Fibroblast of peridontal ligament (primary cell): ENCODE measurements around the gene TRAK1.
"Not testable (repeated sequence)": the region's sequence is repeated elsewhere in the genome, so short reads cannot be mapped to it uniquely, and the experiment has no call there.

Experiments
- DNase-seq: peaks from one replicate; pipeline ENCODE4 v3.0.0-alpha.2; 2010; ENCODE audit errors: extremely low read depth

The TRAK1 gene

DNA sequence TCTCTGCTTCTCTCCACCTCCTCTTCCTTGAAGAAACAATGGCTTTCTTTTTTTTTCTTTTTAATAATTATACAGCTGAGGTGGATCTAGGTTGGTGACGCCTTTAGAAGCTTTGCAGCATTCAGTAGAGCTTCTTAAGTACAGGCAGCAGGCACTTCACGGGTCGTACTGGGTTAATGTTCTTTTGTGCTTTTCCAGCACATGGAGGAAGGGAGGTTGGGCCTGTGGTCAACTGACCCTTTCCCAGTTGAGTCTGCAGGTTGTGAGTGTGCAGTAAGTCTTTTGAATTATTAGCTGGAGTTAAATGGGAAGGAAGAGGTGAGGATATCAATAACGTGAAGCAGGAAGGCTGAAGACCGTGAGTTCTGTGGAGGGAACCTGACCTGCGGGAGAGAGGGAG, 7.0 kb downstream of the TRAK1 start:
- no peak for DNase-seq

DNA sequence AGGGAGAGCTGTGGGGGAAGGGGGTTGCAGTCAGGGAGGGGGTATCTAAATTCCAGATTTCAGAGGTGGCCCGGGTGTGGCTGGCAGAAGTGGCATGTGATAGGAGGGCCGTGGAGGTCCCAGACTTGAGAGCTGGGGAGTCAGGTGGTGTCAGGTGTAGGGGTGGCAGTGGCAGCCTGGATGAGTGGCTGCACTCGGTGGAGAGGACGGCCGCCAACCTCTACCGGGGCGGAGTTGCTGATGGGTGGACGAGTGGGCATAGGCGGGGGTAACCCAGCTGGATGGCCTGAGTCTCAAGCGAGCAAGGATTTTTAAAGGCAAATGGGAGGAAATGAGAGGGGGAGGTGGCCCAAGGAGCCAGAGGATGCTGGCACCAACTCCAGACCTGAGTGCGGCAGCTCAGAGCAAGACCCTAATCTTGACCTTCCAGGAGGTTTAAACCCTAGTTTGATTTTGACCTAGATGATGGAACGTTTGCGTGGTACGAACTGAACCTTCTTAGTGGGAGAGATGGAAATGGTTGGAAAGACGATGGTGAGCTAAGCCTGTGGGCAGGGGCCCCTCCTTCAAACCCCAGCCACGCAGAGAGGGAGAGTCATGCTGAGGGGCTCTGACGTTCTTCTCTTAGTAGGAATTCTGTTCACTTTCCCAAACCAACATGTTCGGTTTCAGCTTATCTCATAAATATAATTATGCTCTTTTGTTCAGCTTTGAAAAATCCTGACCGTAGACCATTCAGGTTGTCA, 8.0 kb downstream of the TRAK1 start:
- no peak for DNase-seq

DNA sequence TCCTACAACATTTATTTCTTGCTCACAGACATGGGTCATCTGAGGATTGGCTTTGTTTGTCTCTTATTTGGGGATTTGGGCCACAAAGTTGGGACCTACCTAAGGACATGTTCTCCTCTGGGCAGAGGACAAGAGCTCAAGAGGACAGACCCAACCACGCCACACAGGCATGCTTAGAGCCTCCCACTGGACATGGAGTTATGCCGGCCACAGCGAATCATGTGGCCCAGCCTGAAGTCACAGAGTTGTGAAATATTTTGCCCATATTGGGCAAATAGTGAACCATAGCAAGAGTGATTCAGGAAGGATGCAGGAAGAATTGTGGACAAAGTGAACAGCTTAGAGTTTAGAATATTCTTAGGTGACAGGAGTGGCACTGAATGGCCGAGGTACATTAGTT, 9.9 kb downstream of the TRAK1 start:
- peak; percentile 80 for DNase-seq

DNA sequence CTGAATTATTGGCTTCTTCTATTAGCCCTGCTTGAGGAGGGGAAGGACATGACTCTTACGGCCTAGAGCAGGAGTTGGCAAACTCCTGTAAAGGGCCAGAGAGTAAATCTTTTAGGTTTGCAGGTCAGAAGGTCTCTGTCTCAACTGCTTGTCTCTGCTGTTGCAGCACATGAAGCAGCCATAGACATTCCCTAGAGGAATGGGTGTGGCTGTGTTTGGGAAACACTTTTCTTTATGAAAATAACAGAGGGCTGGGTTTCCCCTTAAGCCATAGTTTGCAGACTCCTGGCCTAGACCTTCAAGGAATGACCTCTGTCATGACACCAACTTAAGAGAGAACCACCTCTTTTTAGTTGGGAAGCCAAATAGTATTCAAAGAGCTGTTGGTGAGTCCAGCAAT, 10.3 kb downstream of the TRAK1 start:
- peak; percentile 38 for DNase-seq

DNA sequence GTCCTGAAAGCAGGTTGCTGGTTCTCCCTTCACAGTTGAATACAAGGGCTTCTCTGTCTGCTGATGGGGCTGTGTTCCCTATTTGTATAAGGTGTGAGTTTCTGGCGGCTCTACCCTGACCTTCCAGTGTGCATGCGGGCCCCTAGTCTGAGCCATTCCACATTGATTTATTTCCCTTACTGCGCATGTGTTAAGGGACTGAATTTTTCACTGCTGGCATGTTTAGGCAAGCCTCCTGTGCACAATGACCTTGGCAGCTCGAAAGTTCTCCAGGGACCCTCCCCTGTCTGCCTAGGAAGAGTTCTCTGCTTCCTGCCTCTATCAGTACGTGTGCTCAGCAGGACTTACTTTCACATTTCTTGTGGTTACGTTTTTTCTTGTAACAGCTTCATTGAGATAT, 11.4 kb downstream of the TRAK1 start:
- DNase-seq, result no peak

DNA sequence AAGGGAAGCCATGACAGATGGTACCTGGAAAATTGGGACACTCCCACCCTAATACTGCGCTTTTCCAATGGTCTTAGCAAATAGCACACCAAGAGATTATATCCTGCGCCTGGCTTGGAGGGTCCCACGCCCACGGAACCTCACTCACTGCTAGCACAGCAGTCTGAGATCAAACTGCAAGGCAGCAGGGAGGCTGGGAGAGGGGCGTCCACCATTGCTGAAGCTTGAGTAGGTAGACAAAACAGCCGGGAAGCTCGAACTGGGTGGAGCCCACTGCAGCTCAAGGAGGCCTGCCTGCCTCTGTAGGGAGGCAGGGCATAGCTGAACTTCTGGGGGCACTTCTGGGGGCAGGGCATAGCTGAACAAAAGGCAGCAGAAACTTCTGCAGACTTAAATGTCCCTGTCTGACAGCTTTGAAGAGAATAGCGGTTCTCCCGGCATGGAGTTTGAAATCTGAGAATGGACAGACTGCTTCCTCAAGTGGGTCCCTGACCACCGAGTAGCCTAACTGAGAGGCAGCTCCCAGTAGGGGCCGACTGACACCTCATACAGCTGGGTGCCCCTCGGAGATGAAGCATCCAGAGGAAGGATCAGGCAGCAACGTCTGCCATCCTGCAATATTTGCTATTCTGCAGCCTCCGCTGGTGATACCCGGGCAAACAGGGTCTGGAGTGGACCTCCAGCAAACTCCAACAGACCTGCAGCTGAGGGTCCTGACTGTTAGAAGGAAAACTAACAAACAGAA, 12.9 kb downstream of the TRAK1 start:
- DNase-seq, result not testable (repeated sequence)

DNA sequence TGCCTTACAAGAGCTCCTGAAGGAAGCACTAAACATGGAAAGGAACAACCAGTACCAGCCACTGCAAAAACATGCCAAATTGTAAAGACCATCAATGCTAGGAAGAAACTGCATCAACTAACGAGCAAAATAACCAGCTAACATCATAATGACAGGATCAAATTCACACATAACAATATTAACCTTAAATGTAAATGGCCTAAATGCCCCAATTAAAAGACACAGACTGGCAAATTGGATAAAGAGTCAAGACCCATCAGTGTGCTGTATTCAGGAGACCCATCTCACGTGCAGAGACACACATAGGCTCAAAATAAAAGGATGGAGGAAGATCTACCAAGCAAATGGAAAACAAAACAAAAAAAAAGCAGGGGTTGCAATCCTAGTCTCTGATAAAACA, 14.8 kb downstream of the TRAK1 start:
- not testable (repeated sequence) for DNase-seq

DNA sequence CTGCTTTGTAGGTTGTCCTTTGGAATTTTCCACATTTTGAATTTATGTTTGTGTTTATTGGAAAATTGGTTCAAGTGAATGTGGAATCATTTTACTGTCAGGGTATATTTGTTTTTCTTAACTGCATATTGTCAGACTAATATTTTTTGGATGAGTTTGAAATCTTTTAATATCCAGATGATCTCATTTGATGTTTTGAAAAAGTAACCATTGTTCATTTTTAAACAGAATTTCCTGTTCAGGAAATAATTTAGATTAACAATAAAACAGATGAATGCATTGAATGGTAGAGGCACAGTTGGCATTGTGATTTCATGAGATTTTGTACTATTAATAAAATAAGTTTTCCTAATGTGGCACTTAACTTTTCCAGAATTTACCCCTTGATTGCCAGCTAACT, 15.5 kb downstream of the TRAK1 start:
- DNase-seq, result no peak

DNA sequence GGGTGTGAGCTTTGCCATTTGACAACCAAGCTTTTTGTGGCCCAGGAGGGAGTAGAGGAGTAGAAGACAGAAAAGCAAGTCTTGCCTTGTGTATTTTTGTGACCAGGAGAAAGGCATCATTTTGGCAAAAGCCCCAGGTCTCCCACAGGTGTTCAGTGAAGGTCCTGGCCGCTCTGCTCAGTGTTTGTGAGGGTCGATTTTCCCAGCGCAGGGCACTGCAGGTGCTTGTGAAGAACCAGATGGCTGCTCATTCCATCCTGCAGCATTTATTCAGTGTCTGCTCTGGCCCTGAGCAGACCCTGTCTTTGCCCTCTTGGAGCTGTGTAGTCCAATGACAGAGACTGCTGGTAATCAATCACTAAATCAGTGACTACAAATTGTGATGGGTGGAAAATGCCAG, 19.5 kb downstream of the TRAK1 start:
- no peak for DNase-seq

DNA sequence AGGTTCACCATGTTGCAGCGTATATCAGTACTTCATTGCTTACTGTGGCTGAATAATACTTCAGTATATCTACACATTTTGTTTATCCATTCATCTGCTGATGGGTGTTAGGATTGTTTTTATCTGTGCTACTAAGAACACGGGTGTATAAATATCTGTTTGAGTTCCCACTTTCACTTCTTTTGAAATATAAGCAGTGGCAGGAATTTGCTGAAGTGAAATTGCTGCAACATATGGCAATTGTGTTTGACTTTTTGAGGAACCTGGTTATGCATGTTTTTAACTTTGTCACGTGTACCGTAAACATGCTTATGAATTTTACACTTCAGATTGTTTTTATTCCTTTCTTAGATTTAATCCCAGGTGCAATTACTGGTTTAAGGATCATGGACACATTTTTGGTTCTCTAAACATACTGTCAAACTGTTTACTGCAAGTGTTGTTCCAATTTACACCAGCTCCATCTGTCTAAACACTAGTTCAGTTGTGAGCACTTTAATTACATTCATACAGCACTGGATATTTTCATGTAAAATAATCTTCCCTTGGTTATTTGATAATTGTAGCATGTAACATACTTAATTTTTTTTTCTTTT, 23.1 kb downstream of the TRAK1 start:
- DNase-seq, result no peak

DNA sequence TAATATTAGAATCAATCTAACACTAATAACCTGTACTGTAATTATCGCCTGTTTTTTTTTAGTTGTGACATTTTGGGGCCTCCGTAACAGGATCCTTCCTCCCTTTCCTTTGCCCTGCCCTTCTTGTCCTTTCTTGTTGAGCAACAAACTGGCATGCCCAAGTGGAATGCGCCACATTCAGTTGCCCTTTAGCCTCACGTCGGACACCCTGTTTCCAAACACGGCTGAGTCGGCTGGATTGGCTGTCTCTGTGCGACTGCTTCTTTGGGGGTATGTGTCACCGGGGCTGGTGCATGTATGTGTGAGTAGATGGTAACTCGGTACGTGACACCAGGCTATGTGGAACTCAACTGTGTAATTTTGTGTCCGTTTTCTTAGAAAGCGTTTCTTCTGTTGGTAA, 24.1 kb downstream of the TRAK1 start:
- DNase-seq, result no peak

DNA sequence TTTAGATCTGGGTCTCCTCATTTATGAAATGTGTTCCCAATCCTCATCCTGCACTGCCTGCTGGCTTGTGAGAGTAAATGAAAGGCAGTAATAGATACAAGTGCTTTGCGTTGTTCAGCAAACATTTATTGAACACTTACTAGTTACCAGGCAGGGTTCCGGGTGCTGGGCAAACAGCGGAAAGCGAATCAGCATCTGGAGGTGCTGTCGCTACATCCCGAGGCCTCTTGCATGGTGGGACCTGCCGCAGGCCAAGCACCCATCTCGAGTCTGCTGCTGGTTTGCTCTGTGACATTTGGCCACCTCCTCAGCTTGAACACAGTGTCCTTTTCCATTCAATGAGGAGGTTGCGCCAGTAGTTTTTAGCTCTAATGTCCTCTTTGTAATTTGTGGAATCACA, 24.8 kb downstream of the TRAK1 start:
- no peak for DNase-seq

DNA sequence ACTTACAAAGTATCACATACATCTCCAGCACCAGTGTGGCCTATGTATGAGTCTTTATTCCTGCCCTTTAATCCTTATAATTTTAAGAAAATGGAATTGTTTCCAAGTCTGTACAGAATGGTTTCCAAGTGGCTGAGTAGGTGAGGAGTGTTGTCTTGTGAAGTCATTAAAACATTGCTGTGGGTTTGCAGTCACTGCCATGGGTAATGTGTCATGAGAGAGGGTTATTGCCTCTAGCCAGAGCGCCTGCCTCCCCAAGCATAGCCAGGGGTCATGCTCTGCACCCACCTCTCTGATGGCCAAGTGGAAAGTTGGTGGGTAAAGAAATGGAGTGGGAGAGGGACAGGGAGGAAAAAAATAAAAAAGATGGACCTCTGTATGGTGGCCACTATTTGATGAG, 25.3 kb downstream of the TRAK1 start:
- no peak for DNase-seq

DNA sequence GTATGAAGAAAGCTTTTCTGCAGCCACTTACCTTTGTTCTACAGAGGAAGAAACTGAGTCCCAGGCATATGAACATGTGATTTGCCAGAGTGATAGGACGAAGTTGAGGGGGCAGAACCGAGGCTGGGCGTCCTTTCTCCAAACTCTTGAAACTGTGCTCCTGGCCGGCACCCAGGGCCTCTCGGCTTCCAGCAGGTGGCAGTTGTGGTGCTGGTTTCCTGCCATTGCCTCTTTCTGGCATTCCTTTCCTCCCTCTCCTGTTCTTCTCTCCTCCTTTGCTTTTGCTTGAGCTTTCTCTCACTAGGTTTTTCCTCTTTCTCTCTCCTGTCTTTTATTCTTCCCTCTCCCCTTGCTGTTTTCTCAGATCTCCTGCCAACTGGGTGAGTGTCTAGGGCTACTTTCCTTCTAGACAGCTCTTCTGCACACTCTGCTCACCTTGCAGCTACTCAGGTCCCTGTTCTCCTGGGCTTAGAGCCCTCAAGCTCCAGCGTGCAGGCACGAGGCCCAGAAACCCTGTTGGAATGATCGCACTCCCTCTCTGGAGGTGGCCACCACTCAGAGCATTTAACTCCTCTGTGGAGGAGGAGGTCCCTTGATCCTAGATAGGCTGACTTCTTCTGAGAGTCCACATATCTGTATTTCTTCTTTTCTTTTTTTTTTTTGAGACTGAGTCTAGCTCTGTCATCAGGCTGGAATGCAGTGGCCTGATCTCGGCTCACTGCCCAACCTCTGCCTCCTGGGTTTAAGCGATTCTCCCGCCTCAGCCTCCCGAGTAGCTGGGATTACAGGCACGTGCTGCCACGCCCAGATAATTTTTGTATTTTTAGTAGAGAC, 26.2 kb downstream of the TRAK1 start:
- peak; percentile 71 for DNase-seq

DNA sequence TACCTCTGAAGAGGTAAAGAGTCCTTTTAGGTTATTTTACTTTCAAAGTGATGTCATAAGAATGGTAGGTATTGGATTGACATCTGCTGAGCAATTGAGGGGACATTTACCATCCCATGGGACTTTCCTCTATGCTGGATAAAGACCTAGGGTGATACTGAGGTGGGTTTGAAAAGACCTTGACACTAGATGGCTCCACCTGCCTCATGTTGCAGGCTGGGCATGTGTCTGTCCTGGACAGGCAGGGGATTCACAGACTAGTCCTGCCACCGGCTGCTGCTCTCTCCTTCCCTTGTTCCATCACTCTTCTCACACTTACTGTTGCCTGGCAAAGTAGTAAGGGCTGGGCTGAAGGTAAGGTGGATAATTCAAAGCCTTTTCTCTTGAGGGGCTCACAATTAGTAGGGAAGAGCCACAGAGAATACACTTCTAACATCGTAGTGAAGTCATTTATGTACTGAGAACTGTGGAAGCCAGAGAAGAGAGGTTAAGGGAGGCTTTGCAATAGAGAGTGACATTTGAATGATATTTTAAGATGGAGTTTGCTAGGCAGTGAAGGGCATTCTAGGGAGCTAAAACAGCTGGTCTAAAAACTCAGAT, 27.7 kb downstream of the TRAK1 start:
- no peak for DNase-seq

DNA sequence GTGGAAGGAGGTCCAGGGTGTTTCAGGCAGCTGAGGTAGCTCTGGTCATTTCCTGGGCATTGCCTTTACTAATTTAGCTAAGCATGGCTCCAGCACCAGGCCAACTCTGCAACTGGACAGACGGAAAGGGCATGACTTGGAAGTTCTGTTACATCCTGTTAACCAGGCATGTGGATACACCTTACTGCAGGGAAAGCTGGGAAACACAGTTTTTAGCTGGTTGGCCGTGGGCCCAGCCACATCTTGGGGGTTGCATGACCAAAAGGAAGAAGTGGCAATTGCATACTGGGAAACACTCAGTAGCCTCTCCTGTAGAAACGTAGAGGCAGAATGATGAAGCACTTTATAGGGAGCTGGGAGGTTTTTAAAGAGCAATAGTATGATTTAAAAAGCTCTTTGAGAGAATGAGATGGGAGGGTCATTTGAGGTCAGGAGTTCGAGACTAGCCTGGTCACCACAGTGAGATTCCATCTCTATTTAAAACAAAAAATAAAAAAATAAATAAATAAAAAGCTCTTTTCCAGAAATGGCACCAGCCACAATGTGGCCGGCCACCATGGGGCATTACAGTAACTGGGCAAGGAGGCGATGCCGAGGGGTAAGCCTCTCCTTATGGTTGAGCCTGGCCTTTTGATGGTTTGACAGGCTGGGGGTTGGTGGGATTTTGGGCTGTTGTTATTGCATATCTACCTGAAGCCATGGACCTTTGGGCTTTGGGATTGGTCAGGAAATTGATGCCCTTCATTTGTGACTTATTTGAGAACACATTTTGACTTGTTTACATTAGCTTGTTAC, 28.6 kb downstream of the TRAK1 start:
- no peak for DNase-seq

DNA sequence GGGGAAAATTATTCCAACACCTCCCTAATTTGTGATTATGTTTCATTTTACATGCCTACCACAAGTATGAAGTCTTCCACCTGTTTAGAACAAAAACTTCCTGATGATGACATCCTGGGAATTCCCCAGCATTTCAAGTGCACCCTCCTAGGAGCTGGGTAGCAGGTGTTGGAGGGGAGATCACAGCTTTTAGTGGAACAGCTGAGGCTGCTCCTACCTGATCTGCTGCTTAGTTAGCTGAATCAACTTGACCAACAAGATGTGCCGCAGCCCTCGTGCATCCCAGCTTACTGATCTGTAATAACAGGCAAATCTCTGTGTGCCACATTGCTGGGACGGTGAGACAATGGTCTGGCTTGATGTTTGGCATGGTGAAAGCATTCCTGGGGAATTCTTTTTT, 29.7 kb downstream of the TRAK1 start:
- DNase-seq, result no peak

DNA sequence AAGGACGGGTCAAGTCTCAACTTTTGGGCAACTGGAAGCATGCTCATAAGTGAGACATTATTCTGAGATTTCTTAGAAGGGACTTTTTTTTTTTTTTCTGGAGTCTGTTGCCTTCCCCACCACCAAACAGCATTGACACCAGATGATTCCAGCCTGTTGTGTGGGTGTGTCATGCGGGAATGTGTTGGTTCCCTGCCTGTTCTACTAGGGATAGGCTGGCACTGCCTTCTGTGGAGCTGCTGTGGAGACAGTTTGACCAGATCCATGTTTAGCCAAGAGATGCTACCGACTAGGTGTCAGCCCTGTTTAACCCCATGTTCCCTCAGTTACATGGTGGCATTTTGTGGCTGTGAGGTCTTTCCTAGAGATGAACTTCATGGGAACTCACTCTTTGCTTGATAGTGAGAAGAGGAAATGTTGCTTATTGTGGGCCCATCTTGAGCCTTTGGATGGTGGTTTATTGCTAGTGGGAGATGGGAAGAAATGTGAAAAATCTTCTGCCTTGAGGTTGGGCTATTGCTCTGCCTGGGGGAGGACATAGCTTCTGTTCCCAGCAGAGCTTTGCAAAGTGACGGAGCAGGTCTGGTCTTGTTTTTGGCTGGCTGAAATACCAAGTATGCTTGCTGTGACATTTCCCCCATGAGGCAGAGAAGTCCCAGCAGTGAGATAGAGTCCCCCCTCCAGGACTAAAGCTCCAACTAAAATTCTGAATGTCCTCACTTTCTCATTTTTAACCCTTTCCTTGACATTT, 31.3 kb downstream of the TRAK1 start:
- peak; percentile 28 for DNase-seq

DNA sequence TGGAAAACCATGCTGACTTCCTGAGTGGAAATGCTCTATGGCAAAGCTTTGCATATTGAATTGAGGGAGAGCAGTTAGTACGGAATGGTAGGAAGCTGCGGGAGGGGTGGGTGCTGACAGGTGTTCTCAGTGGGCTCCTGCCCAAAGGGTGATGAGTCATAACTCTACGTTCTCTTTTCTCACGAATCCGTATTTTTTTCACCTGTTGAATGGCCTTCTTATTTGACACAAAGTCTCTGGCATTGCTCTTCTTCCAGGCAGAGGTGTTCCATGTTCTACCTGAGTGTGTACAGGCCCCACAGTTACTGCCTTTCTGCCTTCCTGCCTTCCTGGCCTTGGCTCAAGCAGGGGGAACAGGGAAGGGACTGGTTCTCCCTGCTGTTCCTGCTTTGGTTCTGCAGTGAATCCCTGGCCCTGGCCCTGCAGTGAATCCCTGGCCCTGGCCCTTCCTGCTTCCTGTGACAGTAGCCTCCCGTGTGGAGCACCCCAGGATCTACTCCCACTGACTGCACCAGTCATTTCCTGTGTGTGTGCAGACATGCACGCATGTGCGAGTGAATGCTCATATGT, 31.9 kb downstream of the TRAK1 start:
- no peak for DNase-seq
